ENCODE data around the gene PEA15. TPM values are rescaled to one million over a fixed set of nuclear protein-coding genes. Genes with fewer than 3 reads are reported as not detected.

The PEA15 gene
- total RNA-seq, 1 donor from 2014 or later = 178 TPM

- H3K27me3 ChIP-seq = no peaks in the 10 kb centered on the region
- DNase-seq (ENCODE audit: low spot score in 2 of 2) = no peak
- no peaks in the 10 kb centered on the region for H3K36me3 ChIP-seq
- H3K4me3 ChIP-seq = no peak overlapping the region
- H3K27ac ChIP-seq = peak overlapping the region in 1 of 2 donors; percentile 34
- H3K4me1 ChIP-seq = no peaks in the 10 kb centered on the region
- no peaks in the 10 kb centered on the region for H3K9me3 ChIP-seq
- TF ChIP-seq CTCF (IDR thresholded peaks at IDR 0.05) = no peak
- intact Hi-C loops (cut with DNase I) = loop anchor here (10.0 kb wide), 1 partner anchor 55 kb away; no protein-coding TSS in a partner anchor
Measured at GRCh38 chr1:160159846-160160245, 45.3 kb upstream of the PEA15 start.

GRCh38 chr1:160161965-160162705 is 43.0 kb upstream of the PEA15 start:
- Histone ChIP-seq H3K27ac (no peak overlapping the region), H3K4me1 (no peaks in the 10 kb centered on the region), H3K36me3 (no peaks in the 10 kb centered on the region), H3K9me3 (no peaks in the 10 kb centered on the region), H3K27me3 (no peaks in the 10 kb centered on the region), H3K4me3 (no peak overlapping the region)
- TF ChIP-seq CTCF (IDR thresholded peaks at IDR 0.05) = peak in 2 of 3 experiments; percentile 45 to 53
- DNase-seq (ENCODE audit: low spot score in 2 of 2) = no peak
- intact Hi-C loops (cut with DNase I) = loop anchor here (10.0 kb wide), 1 partner anchor 57 kb away; no protein-coding TSS in a partner anchor

GRCh38 chr1:160162931-160163330 is 42.3 kb upstream of the PEA15 start:
- no peak overlapping the region for H3K27ac ChIP-seq
- no peak overlapping the region for H3K4me3 ChIP-seq
- H3K36me3 ChIP-seq = no peaks in the 10 kb centered on the region
- H3K4me1 ChIP-seq = no peaks in the 10 kb centered on the region
- DNase-seq (ENCODE audit: low spot score in 2 of 2) = no peak
- intact Hi-C loops (cut with DNase I) = loop anchor here (10.0 kb wide), 1 partner anchor 58 kb away; no protein-coding TSS in a partner anchor
- no peaks in the 10 kb centered on the region for H3K9me3 ChIP-seq
- no peaks in the 10 kb centered on the region for H3K27me3 ChIP-seq
- TF ChIP-seq CTCF (IDR thresholded peaks at IDR 0.05) = no peak

GRCh38 chr1:160163615-160164014 is 41.6 kb upstream of the PEA15 start:
- no peak overlapping the region for H3K27ac ChIP-seq
- intact Hi-C loops (cut with DNase I) = loop anchor here (10.0 kb wide), 1 partner anchor 59 kb away; no protein-coding TSS in a partner anchor
- no peaks in the 10 kb centered on the region for H3K36me3 ChIP-seq
- H3K4me3 ChIP-seq = no peak overlapping the region
- DNase-seq (ENCODE audit: low spot score in 2 of 2) = peak in 1 of 2 donors; percentile 24
- H3K4me1 ChIP-seq = no peaks in the 10 kb centered on the region
- no peaks in the 10 kb centered on the region for H3K27me3 ChIP-seq
- TF ChIP-seq CTCF (IDR thresholded peaks at IDR 0.05) = no peak
- H3K9me3 ChIP-seq = no peaks in the 10 kb centered on the region

- no peak overlapping the region for H3K27ac ChIP-seq
- no peaks in the 10 kb centered on the region for H3K9me3 ChIP-seq
- no peaks in the 10 kb centered on the region for H3K27me3 ChIP-seq
- no peaks in the 10 kb centered on the region for H3K4me1 ChIP-seq
- intact Hi-C loops (cut with DNase I) = loop anchor here (10.0 kb wide), 1 partner anchor 59 kb away; no protein-coding TSS in a partner anchor
- TF ChIP-seq CTCF (IDR thresholded peaks at IDR 0.05) = no peak
- no peak overlapping the region for H3K4me3 ChIP-seq
- DNase-seq (ENCODE audit: low spot score in 2 of 2) = peak in 1 of 2 donors; percentile 42
- H3K36me3 ChIP-seq = no peaks in the 10 kb centered on the region
Measured at GRCh38 chr1:160164121-160164520, 41.1 kb upstream of the PEA15 start.

All from ascending aorta (tissue), 2 donors.